Loucy (cell line): ENCODE data around the gene DACH1.

Source experiments
- EZH2phosphoT487 ChIP-seq: fragments of 200-600 bp; IDR thresholded peaks from 2 replicates; pipeline ENCODE4 v1.6.1; 2018; ENCODE audit warnings: antibody characterized with exemption, mild to moderate bottlenecking, moderate library complexity, borderline replicate concordance
- TF ChIP-seq, protein P1 (sequence below): fragments of 200-600 bp; sonication (generic); conservative IDR thresholded peaks from 2 replicates; pipeline ENCODE4 v1.5.1; 2014; ENCODE audit warnings: mild to moderate bottlenecking, antibody characterized with exemption, low read length

DNA sequence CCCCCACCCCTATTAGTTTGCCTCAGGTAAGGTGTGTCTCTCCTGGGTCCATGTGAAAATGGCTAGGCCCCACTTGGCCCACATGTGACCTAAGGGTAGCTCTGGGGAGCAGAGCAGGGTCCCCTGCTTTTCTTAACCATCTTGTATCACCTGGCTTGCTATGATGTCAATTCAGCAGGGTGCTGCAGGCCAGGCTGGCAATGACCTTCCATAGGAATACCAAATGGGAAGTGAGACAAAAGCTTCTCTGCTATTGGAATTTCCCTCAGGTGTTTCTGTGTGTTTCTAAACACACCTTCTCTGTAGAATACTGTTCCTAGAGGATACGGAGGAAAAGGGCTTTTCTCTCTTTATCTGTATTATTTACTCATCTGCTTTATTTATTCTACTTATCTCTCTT is 35.7 kb upstream of the DACH1 start:
- TF ChIP-seq, protein P1, sequence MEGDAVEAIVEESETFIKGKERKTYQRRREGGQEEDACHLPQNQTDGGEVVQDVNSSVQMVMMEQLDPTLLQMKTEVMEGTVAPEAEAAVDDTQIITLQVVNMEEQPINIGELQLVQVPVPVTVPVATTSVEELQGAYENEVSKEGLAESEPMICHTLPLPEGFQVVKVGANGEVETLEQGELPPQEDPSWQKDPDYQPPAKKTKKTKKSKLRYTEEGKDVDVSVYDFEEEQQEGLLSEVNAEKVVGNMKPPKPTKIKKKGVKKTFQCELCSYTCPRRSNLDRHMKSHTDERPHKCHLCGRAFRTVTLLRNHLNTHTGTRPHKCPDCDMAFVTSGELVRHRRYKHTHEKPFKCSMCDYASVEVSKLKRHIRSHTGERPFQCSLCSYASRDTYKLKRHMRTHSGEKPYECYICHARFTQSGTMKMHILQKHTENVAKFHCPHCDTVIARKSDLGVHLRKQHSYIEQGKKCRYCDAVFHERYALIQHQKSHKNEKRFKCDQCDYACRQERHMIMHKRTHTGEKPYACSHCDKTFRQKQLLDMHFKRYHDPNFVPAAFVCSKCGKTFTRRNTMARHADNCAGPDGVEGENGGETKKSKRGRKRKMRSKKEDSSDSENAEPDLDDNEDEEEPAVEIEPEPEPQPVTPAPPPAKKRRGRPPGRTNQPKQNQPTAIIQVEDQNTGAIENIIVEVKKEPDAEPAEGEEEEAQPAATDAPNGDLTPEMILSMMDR, result no peak
- TF ChIP-seq EZH2phosphoT487, result no peak
